ENCODE data around the gene KLHDC9. TPM values are rescaled to one million over a fixed set of nuclear protein-coding genes. Genes with fewer than 3 reads are reported as not detected.

Gene KLHDC9
- total and polyA plus RNA-seq, 2 donors from 2014 or later: 21.9 to 32.2 TPM

DNA sequence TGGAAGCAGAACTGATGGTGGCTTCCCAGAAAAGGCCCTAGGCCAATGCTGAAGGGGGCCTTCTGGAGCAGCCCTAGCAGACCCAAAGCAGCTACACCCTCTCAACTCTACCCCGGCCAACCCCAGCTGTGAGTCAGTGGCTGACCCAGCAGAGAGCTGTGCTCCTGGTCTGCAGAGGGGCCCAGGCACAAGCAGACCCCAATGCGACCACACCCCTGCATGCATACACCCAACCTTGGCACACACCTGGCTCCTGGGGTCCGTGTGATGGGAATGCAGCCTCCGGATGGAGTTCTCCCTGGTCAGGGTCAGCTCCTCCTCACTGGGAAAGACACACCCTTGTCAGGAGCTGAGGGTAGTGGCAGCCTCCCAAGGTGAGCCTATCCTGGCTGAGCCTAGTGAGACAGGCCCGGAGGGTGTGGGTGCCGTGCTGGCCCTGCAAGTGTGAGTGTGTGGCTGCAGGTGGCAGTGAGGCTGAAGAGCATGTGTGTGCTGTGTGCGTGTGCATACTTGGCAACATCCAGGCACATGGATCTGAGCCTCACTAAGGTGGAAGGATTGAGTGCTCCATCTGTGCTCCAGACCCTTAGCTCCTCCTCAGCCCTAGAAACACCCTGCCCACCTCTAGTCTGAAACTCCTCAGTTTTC is 24.6 kb upstream of the KLHDC9 start:
- Histone ChIP-seq H3K9me3 (ENCODE audit: control insufficient read depth in 2 of 3, insufficient read depth in 1 of 3, low read length in 3 of 3) (no peaks in the 10 kb centered on the region), H3K4me3 (ENCODE audit: low read length in 3 of 3) (no peak overlapping the region), H3K27ac (ENCODE audit: low read depth in 2 of 2, low read length in 2 of 2) (no peak overlapping the region), H3K9ac (ENCODE audit: low read length in 3 of 3) (no peak overlapping the region), H3K36me3 (ENCODE audit: control insufficient read depth in 2 of 3, insufficient read depth in 3 of 3, low read length in 3 of 3) (peaks cover 0 to 3% (median 0%) of the 10 kb centered on the region in 3 donors), H3K27me3 (ENCODE audit: control insufficient read depth, insufficient read depth, low read length) (no peaks in the 10 kb centered on the region), H3K4me1 (ENCODE audit: control insufficient read depth in 2 of 3, insufficient read depth in 2 of 3, low read depth in 1 of 3, low read length in 3 of 3) (no peaks in the 10 kb centered on the region)
- DNase-seq (no peak), FAIRE-seq (no peak)
- intact Hi-C loops (cut with DNase I): no loop called here
- TF ChIP-seq, protein P1, sequence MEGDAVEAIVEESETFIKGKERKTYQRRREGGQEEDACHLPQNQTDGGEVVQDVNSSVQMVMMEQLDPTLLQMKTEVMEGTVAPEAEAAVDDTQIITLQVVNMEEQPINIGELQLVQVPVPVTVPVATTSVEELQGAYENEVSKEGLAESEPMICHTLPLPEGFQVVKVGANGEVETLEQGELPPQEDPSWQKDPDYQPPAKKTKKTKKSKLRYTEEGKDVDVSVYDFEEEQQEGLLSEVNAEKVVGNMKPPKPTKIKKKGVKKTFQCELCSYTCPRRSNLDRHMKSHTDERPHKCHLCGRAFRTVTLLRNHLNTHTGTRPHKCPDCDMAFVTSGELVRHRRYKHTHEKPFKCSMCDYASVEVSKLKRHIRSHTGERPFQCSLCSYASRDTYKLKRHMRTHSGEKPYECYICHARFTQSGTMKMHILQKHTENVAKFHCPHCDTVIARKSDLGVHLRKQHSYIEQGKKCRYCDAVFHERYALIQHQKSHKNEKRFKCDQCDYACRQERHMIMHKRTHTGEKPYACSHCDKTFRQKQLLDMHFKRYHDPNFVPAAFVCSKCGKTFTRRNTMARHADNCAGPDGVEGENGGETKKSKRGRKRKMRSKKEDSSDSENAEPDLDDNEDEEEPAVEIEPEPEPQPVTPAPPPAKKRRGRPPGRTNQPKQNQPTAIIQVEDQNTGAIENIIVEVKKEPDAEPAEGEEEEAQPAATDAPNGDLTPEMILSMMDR (IDR thresholded peaks at IDR 0.05; ENCODE audit: borderline replicate concordance, extremely low read depth, insufficient read depth): no peak

DNA sequence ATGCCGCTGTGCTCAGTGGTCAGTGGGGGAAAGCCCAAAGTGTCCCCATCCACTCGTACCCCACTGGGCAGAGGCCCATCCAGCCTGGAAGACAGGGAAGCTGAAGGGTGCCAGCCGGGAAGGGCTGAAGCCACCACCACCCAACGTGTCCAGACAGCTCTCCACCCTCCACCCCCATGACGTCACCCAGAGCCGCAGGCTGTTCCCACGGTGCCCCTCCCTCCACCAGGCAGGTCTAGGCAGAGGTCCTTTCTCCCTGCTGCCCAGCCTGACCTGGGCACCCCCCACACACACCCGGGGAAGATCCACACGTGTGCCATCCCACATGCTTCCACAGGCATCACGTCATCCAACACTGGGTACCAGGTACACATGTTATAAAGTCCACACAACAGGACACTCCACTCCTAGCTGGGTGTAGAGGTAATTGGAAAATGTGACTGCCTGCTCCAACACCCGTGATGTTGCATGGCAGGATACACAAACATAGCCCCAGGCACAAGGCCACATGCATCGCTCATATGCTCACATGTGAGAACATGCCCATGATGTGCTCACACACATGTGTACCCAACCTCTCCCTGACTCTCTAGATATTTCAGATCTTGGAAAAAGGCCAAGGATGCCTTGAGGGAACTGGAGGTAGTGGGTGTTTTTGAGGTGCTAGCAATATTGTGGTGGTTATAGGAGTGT is 23.3 kb upstream of the KLHDC9 start:
- no peaks in the 10 kb centered on the region for H3K4me1 ChIP-seq (ENCODE audit: control insufficient read depth in 2 of 3, insufficient read depth in 2 of 3, low read depth in 1 of 3, low read length in 3 of 3)
- TF ChIP-seq, protein P1 (IDR thresholded peaks at IDR 0.05; ENCODE audit: borderline replicate concordance, extremely low read depth, insufficient read depth): no peak
- DNase-seq (no peak), FAIRE-seq (no peak)
- H3K27me3 ChIP-seq (ENCODE audit: control insufficient read depth, insufficient read depth, low read length): no peaks in the 10 kb centered on the region
- H3K9me3 ChIP-seq (ENCODE audit: control insufficient read depth in 2 of 3, insufficient read depth in 1 of 3, low read length in 3 of 3): no peaks in the 10 kb centered on the region
- no peak overlapping the region for H3K4me3 ChIP-seq (ENCODE audit: low read length in 3 of 3)
- no peak overlapping the region for H3K9ac ChIP-seq (ENCODE audit: low read length in 3 of 3)
- H3K36me3 ChIP-seq (ENCODE audit: control insufficient read depth in 2 of 3, insufficient read depth in 3 of 3, low read length in 3 of 3): peaks cover 0 to 3% (median 0%) of the 10 kb centered on the region in 3 donors
- intact Hi-C loops (cut with DNase I): no loop called here
- no peak overlapping the region for H3K27ac ChIP-seq (ENCODE audit: low read depth in 2 of 2, low read length in 2 of 2)

DNA sequence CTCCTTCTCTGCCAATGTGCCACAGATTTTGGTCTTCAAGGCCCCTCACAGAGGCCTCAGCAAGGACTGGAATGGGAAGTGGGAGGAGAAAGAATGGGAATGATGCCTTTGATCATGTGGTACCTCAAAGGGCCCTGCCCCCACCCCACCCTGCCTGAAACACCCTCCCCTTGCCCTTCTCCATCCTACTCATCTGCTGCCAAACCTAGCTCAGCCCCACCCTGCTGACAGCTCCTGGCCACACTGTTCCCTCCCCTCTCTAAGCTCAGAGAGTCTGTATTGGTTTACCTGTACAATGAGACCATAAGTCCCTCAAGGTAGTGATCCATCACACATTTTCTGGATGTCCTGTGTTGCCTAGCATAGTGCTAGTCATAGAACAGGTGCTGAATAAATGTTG is 21.8 kb upstream of the KLHDC9 start:
- H3K36me3 ChIP-seq (ENCODE audit: control insufficient read depth in 2 of 3, insufficient read depth in 3 of 3, low read length in 3 of 3): peaks cover 0 to 3% (median 0%) of the 10 kb centered on the region in 3 donors
- H3K27ac ChIP-seq (ENCODE audit: low read depth in 2 of 2, low read length in 2 of 2): no peak overlapping the region
- H3K27me3 ChIP-seq (ENCODE audit: control insufficient read depth, insufficient read depth, low read length): no peaks in the 10 kb centered on the region
- no peak overlapping the region for H3K9ac ChIP-seq (ENCODE audit: low read length in 3 of 3)
- no peak for DNase-seq
- TF ChIP-seq, protein P1 (IDR thresholded peaks at IDR 0.05; ENCODE audit: borderline replicate concordance, extremely low read depth, insufficient read depth): no peak
- FAIRE-seq: no peak
- H3K9me3 ChIP-seq (ENCODE audit: control insufficient read depth in 2 of 3, insufficient read depth in 1 of 3, low read length in 3 of 3): no peaks in the 10 kb centered on the region
- no peaks in the 10 kb centered on the region for H3K4me1 ChIP-seq (ENCODE audit: control insufficient read depth in 2 of 3, insufficient read depth in 2 of 3, low read depth in 1 of 3, low read length in 3 of 3)
- H3K4me3 ChIP-seq (ENCODE audit: low read length in 3 of 3): no peak overlapping the region
- intact Hi-C loops (cut with DNase I): no loop called here
